ENCODE measurements around the gene ZNF185.

ZNF185 gene

DNA sequence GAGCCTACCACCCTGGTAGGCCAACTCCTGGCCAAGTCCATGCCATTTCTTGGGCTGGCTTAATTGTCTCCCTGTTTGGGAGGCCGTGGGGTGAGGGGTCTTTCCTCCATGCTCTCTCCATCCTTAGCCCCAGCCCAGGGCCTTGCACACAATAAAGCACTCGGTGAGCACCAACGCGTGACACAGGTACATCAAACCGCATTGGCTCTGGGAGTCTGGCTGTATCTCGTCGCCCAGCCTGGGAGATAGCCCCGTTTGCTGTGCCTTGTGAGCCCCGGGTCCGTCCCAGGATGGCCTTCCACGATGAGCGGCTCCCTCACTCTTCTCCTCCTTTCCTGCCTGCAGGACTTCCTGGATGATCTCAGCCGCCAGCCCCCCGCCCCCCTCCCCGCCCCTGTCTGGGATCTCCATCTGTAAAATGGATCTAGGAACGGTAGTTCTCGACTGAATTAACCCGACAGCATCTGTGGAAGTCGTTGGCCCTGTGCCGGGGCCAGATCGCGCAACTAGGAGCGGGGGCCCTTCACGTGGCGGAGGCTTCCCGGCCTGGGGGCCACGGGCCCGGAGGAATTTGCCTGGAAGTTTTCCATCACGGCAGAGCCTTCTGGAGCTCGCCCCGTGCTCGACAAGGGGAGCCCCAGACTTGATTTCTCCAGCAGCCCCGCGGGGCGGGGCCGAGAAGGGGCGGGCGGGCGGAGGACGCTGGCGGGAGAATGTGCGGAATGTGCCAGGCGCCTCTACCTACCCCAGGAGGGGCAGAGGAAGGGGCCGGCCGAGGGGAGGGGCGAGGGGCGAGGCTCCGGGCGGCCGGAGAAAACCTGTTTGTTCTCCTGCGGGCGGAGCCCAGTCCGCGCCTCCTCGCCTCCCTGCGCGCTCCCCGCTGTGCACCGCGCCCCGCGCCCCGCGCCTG is at the start of gene ZNF185:
ZNF185 (plus strand) TSS at position 846 of the 910 bp plus-strand sequence. CDS start 16,423 bp downstream, outside the sequence.
- no peak for DNase-seq (ENCODE audit: low read depth)

DNA sequence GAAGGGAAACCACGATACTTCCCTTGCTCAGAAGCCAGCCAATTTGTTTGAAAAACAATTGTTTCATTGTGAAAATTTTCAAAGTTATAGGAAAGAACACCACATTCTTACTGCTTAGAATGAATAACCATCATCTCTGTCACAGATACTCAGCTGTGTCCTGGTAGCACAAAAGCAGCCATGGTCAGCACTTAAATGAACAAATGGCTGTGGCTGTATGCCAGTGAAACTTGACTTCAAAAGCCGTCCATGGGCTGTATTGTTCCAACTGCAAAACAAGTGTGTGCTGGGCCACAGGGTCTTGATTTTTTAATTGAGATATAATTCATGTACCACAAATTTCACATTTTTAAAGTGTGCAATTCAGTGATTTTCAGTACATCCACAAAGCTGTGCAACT is 47.4 kb upstream of the ZNF185 start:
- DNase-seq (ENCODE audit: low read depth): no peak

DNA sequence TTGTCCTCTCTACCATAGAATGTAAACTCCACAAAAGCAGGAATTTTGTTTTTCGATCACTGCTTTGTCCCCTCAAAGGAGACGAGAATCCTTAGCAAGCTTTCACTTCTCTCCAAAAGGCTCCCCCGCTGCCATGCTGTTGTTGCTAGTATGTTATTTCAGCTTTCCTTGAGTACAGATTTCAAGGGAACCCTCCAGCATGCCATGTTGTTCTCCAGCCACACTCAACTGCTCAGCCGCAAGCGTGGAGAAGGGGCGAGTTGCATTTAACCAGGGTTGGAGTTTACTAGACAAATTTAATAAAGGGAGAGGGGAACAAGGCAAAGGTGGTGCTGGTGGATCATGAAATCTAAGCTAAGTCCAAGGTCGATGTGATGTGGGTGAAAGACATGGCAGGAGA is 43.9 kb upstream of the ZNF185 start:
- no peak for DNase-seq (ENCODE audit: low read depth)

DNA sequence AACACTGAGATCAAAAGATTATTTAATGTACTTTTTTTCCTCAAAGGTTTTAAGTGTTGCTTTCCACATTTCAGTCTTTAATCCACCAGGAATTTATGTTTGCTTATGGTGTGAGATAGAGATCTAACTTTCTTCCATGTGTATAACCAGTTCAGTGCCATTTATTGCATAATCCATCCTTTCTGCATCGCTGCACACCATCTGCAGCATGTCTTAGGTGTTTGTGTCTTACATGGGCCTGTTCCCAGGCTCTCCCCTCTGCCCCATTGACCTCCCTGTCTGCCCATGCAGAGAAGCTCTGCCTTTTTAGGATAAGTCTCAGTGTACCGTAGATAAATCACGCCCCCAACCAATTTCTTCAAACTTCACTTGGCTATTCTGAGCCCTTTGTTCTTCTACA is 36.8 kb upstream of the ZNF185 start:
- no peak for DNase-seq (ENCODE audit: low read depth)

DNA sequence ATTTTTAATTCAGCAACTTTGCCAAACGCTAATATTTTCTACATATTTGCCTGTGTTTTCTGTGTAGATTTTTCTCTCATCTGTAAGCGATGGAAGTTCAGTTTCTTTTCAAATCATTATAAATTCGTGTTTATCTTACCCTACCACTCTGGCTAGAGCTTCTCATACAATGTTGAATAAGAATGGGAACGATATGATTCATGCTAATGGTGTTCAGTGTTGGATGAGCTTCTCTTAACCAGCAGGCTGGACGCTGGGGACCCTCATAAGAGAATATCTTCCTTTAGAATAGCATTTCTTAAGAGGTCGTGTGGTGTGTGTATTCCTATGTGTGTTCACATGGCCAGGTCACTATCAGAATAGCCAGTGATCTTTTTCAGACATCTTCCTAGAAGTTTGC is 36.0 kb upstream of the ZNF185 start:
- DNase-seq (ENCODE audit: low read depth): no peak

DNA sequence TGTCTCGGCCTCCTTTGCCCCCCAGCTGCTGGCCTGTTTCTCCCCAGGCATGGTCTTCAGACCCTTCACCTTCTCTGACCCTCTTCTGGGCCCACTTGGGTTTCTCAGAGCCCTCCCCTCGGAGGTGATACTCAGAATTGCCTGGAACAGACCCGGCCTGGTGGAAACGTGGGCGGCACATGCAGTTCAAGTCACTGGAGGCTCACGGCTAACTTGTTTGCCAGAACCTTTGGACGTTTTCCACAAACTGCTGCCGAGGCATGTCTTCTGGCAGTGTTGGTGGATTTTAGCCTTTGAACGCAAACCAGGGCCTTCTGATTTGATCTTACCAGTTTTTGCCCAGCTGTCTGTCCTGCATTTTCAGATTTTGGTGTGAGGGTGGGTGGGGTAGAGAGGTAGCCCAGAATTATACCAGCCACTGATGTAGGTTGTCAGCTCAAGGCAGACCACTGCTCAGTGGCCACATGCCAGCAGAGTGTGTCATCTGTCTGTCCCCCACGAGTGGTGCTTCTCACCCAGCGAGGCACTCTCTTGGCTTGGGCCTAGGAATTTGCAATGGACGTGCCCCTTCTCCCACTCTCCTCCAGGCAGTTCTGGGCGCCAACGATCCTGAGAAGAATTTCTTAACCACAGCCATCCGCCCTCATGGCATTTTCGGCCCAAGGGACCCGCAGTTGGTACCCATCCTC is 32.5 kb upstream of the ZNF185 start:
- no peak for DNase-seq (ENCODE audit: low read depth)

DNA sequence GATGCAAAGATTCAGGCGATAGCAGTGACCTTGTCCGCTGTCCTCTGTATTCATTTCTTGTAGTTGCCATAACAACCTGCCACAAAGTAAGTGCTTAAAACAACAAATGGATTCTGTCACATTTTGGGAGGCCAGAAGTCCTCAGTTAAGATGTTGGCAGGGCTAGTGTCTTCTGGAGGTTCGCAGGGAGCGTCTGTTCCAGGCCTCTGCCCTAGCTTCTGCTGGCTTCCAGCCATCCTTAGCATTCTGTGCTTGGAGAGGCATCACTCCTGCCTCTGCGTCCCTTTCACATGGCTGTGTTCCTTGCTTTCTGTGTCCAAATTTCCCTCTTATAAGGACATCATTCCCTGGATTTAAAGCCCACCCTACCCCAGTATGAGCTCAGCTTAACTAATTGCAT is 31.5 kb upstream of the ZNF185 start:
- no peak for DNase-seq (ENCODE audit: low read depth)

DNA sequence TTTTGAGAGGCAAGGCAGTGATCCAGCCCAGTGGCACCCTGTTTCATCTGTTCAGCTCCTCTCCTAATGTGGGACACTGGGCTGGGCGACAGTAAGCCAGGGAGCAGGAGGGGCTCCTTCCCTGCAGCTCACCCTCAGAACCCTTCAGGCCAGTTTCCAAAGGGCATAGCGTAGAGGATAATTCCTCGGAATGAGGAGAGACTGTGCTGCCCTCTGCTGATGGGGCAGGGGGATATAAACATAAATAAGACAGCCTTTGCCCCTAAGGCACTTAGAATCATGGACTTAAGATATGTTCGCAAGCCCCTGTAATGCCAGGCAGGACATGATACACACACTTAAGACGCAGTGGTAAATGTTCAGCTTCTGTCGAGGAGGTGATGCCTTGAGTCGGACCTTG is 27.9 kb upstream of the ZNF185 start:
- DNase-seq (ENCODE audit: low read depth): no peak

DNA sequence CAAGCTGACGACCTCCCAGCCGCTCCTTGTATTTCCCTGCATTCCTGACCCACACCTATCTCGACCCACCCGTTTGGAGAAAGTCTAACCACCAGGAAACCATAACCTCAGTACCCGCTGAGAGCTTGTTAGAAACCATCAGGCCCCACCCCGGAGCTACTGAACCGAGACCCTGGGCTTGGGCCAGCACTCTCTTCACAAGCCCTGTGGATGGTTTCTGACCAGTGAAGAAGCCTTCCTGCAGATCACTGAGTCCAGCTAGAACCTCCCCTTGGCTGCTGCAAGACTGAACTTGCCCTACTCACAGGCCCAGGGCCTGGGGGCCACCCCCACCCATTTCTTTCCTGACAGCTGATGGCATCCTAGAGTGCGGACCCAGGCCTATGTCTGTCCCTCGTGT is 26.6 kb upstream of the ZNF185 start:
- DNase-seq (ENCODE audit: low read depth): no peak

DNA sequence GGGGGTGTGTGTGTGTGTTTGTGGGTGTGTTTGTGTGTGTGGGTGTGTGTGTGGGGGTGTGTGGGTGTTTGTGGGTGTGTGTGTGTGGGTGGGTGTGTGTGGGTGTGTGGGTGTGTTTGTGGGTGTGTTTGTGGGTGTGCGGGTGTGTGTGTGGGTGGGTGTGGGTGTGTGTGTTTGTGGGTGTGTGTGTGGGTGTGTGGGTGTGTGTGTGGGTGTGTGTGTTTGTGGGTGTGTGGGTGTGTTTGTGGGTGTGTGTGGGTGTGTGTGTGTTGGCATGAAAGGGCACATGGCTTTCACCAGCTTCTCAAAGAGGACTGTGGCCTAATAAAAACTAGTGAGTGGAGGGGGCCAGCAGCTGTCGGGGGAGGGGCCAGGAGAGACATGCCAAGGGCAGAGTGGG is 25.3 kb upstream of the ZNF185 start:
- DNase-seq (ENCODE audit: low read depth): no peak

DNA sequence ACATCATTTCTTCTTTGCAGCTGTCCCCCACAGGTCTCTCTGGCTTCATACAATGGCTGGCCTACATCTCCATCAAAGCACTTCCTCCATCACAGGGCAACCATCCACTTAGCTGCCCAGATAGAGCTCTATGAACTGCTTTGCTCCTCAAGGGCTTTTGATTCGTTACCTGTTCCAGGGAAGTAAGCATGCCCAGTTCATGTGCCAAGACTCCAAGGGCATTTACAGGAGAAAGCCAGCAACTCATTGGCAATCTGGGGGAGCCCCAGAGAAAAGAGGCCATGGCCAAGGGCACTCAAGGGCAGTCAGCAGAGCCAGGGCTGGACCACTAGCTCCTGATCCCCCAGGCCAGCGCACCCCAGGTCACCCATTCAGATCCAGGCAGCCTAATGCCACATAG is 24.5 kb upstream of the ZNF185 start:
- DNase-seq (ENCODE audit: low read depth): no peak

DNA sequence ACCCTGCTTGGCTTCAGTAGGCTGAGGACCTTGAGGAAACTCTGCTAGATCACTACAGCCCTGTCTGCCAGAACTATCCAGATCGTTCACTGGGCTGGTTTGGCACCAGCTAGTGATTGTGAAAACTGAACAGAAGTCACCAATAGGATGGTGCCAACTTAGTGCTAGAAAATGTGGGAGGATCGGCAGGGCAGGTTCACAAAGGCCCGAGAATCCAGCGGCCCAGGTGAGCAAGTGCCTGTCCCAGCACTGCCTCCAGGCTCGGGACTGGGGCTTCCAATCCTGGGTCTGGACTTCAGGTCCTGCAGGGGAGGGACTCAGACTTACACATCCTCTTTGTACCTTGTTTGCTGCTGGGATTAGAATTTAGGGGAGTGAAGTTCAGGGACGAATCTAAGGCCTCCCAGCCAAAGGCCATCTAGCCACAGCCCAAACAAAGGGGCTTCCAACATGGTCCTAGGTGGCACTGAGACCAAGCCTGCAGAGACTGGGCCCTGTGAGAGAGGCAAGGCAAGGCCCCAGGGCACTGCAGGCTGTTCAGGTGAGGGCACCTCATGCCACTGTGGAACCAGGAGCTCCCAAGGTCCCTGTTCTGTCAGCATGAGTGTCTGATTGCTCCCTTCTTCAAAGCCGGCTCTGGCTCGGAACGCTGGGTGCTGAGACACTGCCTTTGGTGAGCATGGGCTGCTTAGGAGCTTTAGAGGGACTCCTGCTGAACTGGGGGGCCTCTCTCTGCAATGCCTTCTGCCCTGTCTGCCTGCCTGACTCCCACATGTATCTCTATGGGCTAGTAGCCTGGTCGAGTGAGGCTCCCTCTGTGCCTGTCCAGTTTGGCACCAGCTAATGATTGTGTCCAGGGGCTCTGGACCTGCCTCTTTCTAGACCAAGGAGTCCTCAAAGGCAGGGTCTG is 20.7 kb upstream of the ZNF185 start:
- DNase-seq (ENCODE audit: low read depth): no peak

DNA sequence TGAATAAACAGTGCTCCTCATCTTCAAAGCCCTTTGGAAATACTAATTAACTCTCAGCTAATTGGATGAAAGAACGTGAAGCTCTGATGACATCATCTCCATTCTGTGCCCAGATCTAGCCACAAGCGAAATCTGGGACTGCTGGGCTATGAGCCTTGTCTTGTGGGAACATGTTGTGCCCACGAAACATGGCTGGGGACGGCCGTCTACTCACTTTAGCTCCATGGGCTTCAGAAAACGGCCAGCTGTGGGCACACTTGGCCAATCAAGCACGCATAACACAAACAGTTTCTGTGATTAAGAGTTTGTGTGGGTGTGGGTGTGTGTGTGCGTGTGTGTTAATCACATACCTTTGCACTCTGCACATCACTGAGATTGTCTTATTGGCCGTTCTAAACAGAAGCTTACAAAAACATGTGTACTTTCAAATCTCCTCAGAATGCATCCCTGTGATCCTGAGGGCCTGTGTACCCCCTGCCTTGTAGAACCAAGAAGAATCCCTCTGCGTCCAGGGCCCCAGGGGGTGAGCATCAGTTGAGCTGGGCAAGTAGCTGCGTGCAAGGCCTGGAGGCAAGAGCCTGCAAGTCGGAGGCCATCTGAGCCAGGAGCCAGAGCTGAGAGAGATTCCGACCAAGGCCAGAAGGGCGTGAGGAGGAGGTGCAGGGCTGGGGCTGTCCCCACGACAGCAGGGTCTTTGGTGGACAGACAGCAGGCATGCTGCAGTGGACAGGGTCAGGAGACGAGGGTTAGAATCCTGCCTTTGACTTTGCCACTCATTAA is 18.7 kb upstream of the ZNF185 start:
- DNase-seq (ENCODE audit: low read depth): no peak

DNA sequence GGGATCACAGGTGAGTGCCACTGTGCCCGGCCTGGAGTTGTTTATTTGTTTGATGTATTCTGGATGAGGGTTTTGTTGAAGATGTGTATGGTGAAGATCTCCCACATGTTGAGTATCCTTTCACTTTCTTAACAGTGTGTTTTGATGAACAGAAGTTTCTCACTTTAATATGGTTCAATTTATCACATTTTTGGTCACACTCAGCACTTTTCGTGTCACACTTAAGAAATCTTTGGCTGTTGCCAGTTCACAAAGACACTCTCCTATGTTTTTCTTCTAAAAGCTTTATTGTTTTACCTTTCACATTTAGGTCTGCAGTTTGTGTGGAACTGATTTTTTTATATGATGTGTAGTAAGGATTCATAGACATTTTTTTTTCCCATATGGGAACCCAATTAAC is 16.6 kb upstream of the ZNF185 start:
- no peak for DNase-seq (ENCODE audit: low read depth)

DNA sequence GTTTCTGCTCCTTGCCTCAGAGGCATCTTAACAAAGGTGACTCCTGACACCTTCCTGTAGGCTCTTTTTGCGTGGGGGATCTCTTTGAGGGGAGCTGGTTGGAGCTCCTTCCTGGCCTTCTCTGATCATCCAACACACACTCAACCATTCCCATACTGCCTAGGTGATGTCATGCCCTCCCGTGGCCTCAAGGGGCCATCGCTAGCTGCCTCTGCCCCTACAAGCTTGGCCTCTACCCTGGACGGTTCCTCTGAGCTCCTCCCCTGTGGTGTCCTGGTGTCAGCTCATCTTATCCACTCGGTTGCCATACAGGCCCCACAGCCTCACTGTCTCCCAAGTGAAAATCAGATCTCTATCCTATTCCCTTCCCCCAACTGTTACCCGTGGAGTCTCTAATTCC is 13.7 kb upstream of the ZNF185 start:
- no peak for DNase-seq (ENCODE audit: low read depth)

DNA sequence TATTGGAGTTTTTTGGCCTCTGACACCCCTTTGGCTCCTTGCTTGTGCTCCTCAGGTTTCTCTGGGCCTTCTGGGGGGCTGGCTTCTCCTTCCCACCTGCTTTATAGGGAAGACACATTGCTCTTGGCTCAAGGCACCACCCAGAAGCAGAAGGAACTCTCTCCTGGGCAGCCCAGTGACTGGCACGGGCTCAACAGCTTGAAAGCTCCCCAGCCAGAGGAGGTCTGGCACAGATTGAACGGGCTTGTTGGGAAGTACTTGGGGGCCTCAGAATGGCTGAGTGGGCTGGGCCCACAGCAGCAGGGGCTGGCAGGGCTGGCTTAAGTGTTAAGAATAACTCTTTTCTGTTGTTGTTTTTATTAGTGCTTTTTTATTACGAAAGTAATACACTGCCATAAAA is 11.2 kb upstream of the ZNF185 start:
- no peak for DNase-seq (ENCODE audit: low read depth)

DNA sequence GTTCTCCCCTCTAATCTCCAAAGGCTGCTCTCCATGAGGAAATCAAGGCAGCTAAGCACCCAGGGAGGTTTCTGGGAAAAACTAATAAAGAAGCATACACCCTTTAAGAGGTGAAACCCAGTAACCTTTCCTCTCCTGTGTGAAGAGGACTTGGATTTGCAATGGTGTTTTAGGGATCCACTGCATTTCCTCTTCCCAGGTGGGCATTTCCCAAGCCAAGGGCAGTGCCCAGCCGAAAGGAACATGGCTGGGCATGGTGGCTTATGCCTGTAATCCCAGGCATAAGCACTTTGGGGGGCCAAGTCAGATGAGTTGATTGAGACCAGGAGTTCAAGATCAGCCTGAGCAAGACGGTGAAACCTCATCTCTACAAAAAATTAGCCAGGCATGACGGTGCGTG is 5.4 kb upstream of the ZNF185 start:
- DNase-seq (ENCODE audit: low read depth): no peak

DNA sequence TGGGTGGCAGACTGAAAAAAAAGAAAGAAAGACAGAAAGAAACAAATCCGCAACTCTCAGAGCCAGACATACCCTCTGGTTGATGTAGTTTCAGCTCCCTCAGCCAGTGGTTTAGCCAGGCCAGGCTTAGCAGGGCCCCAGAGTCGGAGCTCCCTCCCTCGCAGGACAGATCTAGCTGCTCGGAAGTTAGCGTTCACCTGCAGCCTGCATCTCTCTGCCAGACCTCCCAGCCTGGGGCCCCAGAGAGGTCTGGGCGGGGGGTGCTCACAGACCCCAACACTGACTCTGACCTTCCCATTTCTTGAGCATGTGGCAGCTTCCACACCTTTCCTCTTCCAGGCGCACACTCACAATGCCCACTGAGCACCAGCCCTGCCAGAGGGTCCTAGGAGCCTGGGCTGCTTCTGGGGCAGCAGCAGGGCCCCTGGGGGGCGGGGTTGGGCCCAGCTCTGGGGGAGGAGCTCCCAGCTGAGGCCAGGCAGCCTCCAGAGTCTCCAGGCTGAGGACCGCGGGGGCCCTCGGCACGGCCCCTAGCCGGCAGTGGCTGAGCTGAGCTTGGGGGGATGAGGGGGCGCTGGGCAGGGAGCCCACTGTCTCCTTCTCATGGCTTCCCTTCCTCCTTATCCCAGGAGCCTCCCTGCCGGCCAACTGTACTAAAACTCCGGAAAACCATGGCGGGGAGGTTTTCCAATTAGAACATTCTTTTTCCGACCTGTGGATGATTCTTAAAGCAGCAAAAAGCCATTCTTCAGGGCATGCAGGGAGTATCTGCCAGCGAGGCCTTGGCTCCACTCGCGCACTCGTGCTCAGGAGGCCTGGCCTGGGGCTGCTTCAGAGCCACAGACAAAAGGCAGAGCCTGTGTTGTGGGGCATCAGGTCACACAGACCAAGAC is 4.6 kb upstream of the ZNF185 start:
- DNase-seq (ENCODE audit: low read depth): no peak

DNA sequence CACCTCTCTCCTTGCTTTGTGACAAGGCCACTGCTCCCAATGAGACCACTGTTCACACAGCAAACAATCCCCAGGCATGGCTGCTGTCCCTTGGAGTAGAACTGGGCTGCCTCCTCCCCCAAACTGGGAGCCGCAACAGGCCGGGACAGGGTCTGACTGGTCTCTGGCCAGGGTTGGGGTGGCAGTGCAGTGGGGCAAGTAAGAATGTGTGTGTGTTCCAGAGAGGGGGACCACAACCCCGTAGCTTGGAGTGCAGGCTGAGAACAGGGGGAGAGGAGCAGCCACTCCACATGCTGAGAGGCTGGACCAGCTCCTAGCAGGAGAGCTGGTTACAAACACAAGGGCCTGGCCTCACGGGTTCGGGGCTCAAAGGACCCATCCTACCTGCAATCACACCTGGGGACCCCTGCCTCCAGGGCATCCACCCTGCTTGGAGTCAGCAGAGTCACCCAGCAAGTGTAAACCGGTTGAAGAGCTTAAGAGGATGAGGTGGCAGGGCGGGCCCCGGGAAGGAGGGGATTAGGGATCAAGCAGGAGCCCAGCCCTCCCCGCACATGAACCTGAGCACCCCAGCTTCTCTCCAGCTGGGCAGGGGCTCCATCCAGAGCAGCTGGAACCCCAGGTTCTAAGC is 3.8 kb upstream of the ZNF185 start:
- no peak for DNase-seq (ENCODE audit: low read depth)

DNA sequence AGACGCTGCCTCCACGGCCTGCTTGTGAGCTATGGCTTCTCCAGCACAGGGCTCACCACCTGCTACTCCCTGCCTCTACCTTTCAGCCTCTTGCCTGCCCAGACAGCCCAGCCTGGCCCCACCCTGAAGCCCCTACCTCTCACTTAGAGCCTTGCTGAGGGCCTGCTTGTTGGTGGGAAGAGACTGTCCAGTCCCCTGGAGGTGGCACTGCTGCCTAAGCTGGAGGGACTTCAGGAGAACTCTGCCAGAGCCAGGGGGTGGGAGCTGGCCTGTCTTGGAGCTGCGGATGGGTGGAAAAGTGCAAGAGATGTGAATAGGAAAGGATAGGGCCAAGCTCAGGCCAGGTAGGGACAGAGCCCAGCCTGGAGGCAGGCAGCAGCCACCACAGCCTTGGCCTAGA is 2.7 kb upstream of the ZNF185 start:
- DNase-seq (ENCODE audit: low read depth): no peak

All from non-pigmented ciliary epithelial cell (primary cell).